ENCODE results near the gene STAB1. TPM values are rescaled to one million over a fixed set of nuclear protein-coding genes. Genes with fewer than 3 reads are reported as not detected.
A peak's percentile ranks its signal among the peaks of the same experiment; 100 is the strongest.

STAB1 gene
- total RNA-seq, 8 experiments from 2014 or later = 0.11 to 2.0 (median 0.41) TPM

- no peak overlapping the region for H3K27ac ChIP-seq
- H3K4me1 ChIP-seq (replicated peaks in 1 of 2) = peaks cover 0 to 4% of the 10 kb centered on the region in 2 donors
- in situ Hi-C loops (cut with MboI; ENCODE audit: low pct_unique_long_range_greater_than_20kb in 2 of 9, low sequenced_read_pairs in 9 of 9, unreplicated experiment in 9 of 9) = no loop called here
- WGBS, 10 experiments = 77 to 100% (median 100%) methylated on average over 1 to 5 of the region's 5 CpGs; no CpG with 5 or more reads in 3 of the 10 experiments
- no peak overlapping the region for H3K4me3 ChIP-seq
- no peak for ATAC-seq (replicated peaks in 6 of 8)
Measured at GRCh38 chr3:52554026-52554755, 59.1 kb downstream of the STAB1 start.

GRCh38 chr3:52555056-52555455 lies 59.9 kb downstream of the STAB1 start:
- ATAC-seq (replicated peaks in 6 of 8) = no peak
- Histone ChIP-seq H3K27ac (no peak overlapping the region), H3K4me3 (no peak overlapping the region), H3K4me1 (replicated peaks in 1 of 2) (peaks cover 0 to 4% of the 10 kb centered on the region in 2 donors)
- 50 to 100% (median 100%) methylated on average over 1 of the region's 1 CpG; no CpG with 5 or more reads in 5 of the 10 experiments for WGBS, 10 experiments
- in situ Hi-C loops (cut with MboI; ENCODE audit: low pct_unique_long_range_greater_than_20kb in 2 of 9, low sequenced_read_pairs in 9 of 9, unreplicated experiment in 9 of 9) = no loop called here

- no peak overlapping the region for H3K4me3 ChIP-seq
- WGBS, 10 experiments = 70 to 90% (median 78%) methylated on average over 1 to 9 of the region's 9 CpGs
- peak in 2 of 8 experiments; percentile 53 to 63 for ATAC-seq (replicated peaks in 6 of 8)
- in situ Hi-C loops (cut with MboI; ENCODE audit: low pct_unique_long_range_greater_than_20kb in 2 of 9, low sequenced_read_pairs in 9 of 9, unreplicated experiment in 9 of 9) = no loop called here
- peaks cover 0 to 4% of the 10 kb centered on the region in 2 donors for H3K4me1 ChIP-seq (replicated peaks in 1 of 2)
- no peak overlapping the region for H3K27ac ChIP-seq
Measured at GRCh38 chr3:52557011-52557960, 62.1 kb downstream of the STAB1 start.

- no peak overlapping the region for H3K27ac ChIP-seq
- H3K4me1 ChIP-seq (replicated peaks in 1 of 2) = peaks cover 0 to 4% of the 10 kb centered on the region in 2 donors
- in situ Hi-C loops (cut with MboI; ENCODE audit: low pct_unique_long_range_greater_than_20kb in 2 of 9, low sequenced_read_pairs in 9 of 9, unreplicated experiment in 9 of 9) = no loop called here
- H3K4me3 ChIP-seq = no peak overlapping the region
- WGBS, 10 experiments = 97 to 100% (median 100%) methylated on average over 1 to 5 of the region's 5 CpGs; no CpG with 5 or more reads in 1 of the 10 experiments
- no peak for ATAC-seq (replicated peaks in 6 of 8)
Measured at GRCh38 chr3:52558436-52558835, 63.3 kb downstream of the STAB1 start.

GRCh38 chr3:52561028-52561747 lies 66.0 kb downstream of the STAB1 start:
- in situ Hi-C loops (cut with MboI; ENCODE audit: low pct_unique_long_range_greater_than_20kb in 2 of 9, low sequenced_read_pairs in 9 of 9, unreplicated experiment in 9 of 9) = no loop called here
- H3K27ac ChIP-seq = no peak overlapping the region
- no peak overlapping the region for H3K4me3 ChIP-seq
- WGBS, 10 experiments = 17 to 100% (median 71%) methylated on average over 1 to 4 of the region's 4 CpGs; no CpG with 5 or more reads in 1 of the 10 experiments
- peak in 1 of 8 experiments; percentile 23 for ATAC-seq (replicated peaks in 6 of 8)
- H3K4me1 ChIP-seq (replicated peaks in 1 of 2) = peaks cover 0 to 4% of the 10 kb centered on the region in 2 donors

- no peak for ATAC-seq (replicated peaks in 6 of 8)
- H3K27ac ChIP-seq = no peak overlapping the region
- in situ Hi-C loops (cut with MboI; ENCODE audit: low pct_unique_long_range_greater_than_20kb in 2 of 9, low sequenced_read_pairs in 9 of 9, unreplicated experiment in 9 of 9) = no loop called here
- H3K4me1 ChIP-seq (replicated peaks in 1 of 2) = no peaks in the 10 kb centered on the region
- WGBS, 10 experiments = 80 to 100% (median 97%) methylated on average over 2 of the region's 2 CpGs; no CpG with 5 or more reads in 3 of the 10 experiments
- no peak overlapping the region for H3K4me3 ChIP-seq
Measured at GRCh38 chr3:52563984-52564383, 68.8 kb downstream of the STAB1 start.

GRCh38 chr3:52568069-52568468 lies 72.9 kb downstream of the STAB1 start:
- ATAC-seq (replicated peaks in 6 of 8) = no peak
- H3K4me3 ChIP-seq = no peak overlapping the region
- H3K27ac ChIP-seq = no peak overlapping the region
- no peaks in the 10 kb centered on the region for H3K4me1 ChIP-seq (replicated peaks in 1 of 2)
- in situ Hi-C loops (cut with MboI; ENCODE audit: low pct_unique_long_range_greater_than_20kb in 2 of 9, low sequenced_read_pairs in 9 of 9, unreplicated experiment in 9 of 9) = no loop called here
- WGBS, 10 experiments = 83 to 100% (median 100%) methylated on average over 1 to 2 of the region's 2 CpGs; no CpG with 5 or more reads in 5 of the 10 experiments

- in situ Hi-C loops (cut with MboI; ENCODE audit: low pct_unique_long_range_greater_than_20kb in 2 of 9, low sequenced_read_pairs in 9 of 9, unreplicated experiment in 9 of 9) = no loop called here
- H3K27ac ChIP-seq = no peak overlapping the region
- no peaks in the 10 kb centered on the region for H3K4me1 ChIP-seq (replicated peaks in 1 of 2)
- H3K4me3 ChIP-seq = no peak overlapping the region
- peak in 2 of 8 experiments; percentile 30 to 59 for ATAC-seq (replicated peaks in 6 of 8)
- 67 to 100% (median 98%) methylated on average over 1 to 4 of the region's 4 CpGs for WGBS, 10 experiments
Measured at GRCh38 chr3:52570076-52570475, 74.9 kb downstream of the STAB1 start.

- in situ Hi-C loops (cut with MboI; ENCODE audit: low pct_unique_long_range_greater_than_20kb in 2 of 9, low sequenced_read_pairs in 9 of 9, unreplicated experiment in 9 of 9) = no loop called here
- no peak overlapping the region for H3K4me3 ChIP-seq
Measured at GRCh38 chr3:52572221-52572620, 77.1 kb downstream of the STAB1 start.

More at GRCh38 chr3:52572221-52572620, 77.1 kb downstream of the STAB1 start:
- WGBS, 10 experiments = 62 to 98% (median 79%) methylated on average over 2 to 6 of the region's 6 CpGs; no CpG with 5 or more reads in 2 of the 10 experiments
- Histone ChIP-seq H3K4me1 (replicated peaks in 1 of 2) (no peaks in the 10 kb centered on the region), H3K27ac (no peak overlapping the region)
- no peak for ATAC-seq (replicated peaks in 6 of 8)

Other genes with a start within 250 kb of the STAB1 start
- 10 to 100 TPM in 2 of 8 experiments, 1 to 10 TPM in 6; 2.6 to 20.8 (median 7.4) TPM for gene PPM1M, start 249.6 kb upstream of the STAB1 start, total RNA-seq
- gene WDR82, start 216.7 kb upstream of the STAB1 start, total RNA-seq = 100 to 1,000 TPM in 2 of 8 experiments, 10 to 100 TPM in 6; 48.6 to 104 (median 82.4) TPM
- 10 to 100 TPM in 5 of 8 experiments, 1 to 10 TPM in 3; 4.3 to 15.6 (median 12.3) TPM for gene GLYCTK, start 207.5 kb upstream of the STAB1 start, total RNA-seq
- gene DNAH1, start 179.0 kb upstream of the STAB1 start, total RNA-seq = 1 to 10 TPM; 1.1 to 5.9 (median 3.1) TPM
- gene BAP1, start 85.3 kb upstream of the STAB1 start, total RNA-seq = 10 to 100 TPM; 36.6 to 76.7 (median 59.2) TPM
- 10 to 100 TPM in 3 of 8 experiments, 1 to 10 TPM in 5; 5.5 to 14.0 (median 9.0) TPM for gene PHF7, start 84.7 kb upstream of the STAB1 start, total RNA-seq
- under 1 TPM; 0.05 to 0.91 (median 0.19) TPM for gene SEMA3G, start 50.2 kb upstream of the STAB1 start, total RNA-seq
- 10 to 100 TPM in 1 of 8 experiments, 1 to 10 TPM in 3, under 1 TPM in 4; 0.54 to 22.5 (median 1.2) TPM for gene TNNC1, start 41.3 kb upstream of the STAB1 start, total RNA-seq
- gene NISCH, start 39.7 kb upstream of the STAB1 start, total RNA-seq = 100 to 1,000 TPM in 1 of 8 experiments, 10 to 100 TPM in 7; 54.4 to 134 (median 80.6) TPM
- 100 to 1,000 TPM in 3 of 8 experiments, 10 to 100 TPM in 5; 13.3 to 156 (median 91.7) TPM for gene NT5DC2, start 38.5 kb downstream of the STAB1 start, total RNA-seq
- gene UQCC5, start 41.3 kb downstream of the STAB1 start, total RNA-seq = 100 to 1,000 TPM in 1 of 8 experiments, 10 to 100 TPM in 7; 38.6 to 102 (median 65.6) TPM
- 100 to 1,000 TPM in 1 of 8 experiments, 10 to 100 TPM in 7; 27.2 to 100 (median 66.9) TPM for gene PBRM1, start 190.6 kb downstream of the STAB1 start, total RNA-seq
- gene GNL3, start 190.7 kb downstream of the STAB1 start, total RNA-seq = 100 to 1,000 TPM in 6 of 8 experiments, 10 to 100 TPM in 2; 75.6 to 219 (median 110) TPM
- 100 to 1,000 TPM in 1 of 8 experiments, 10 to 100 TPM in 7; 46.9 to 120 (median 66.2) TPM for gene GLT8D1, start 210.5 kb downstream of the STAB1 start, total RNA-seq
- gene SPCS1, start 210.8 kb downstream of the STAB1 start, total RNA-seq = 100 to 1,000 TPM; 102 to 216 (median 130) TPM